PFSK-1 (cell line): ENCODE measurements around the gene HOXA9.

ENCODE experiments used
- POLR2AphosphoS5 ChIP-seq: IDR thresholded peaks from 2 replicates; pipeline ENCODE4 v1.6.1; 2012; ENCODE audit warnings: low read depth, mild to moderate bottlenecking, control low read depth, low read length, moderate library complexity
- REST ChIP-seq, 2 experiments: IDR thresholded peaks; 2 replicates each; pipeline versions ENCODE4 v1.6.1 to v1.8.0; 2011 to 2012; ENCODE audit warnings: low read depth in 2 of 2, low read length in 2 of 2, control low read depth in 1 of 2, inconsistent platforms in 1 of 2, mild to moderate bottlenecking in 1 of 2, moderate library complexity in 1 of 2; ENCODE audit not compliant: insufficient read depth in 1 of 2
- SIN3A ChIP-seq: IDR thresholded peaks from 2 replicates; pipeline ENCODE4 v1.6.1; 2012; ENCODE audit warnings: mild to moderate bottlenecking, low read length, moderate library complexity, borderline replicate concordance; ENCODE audit not compliant: insufficient read depth
- TAF1 ChIP-seq: IDR thresholded peaks from 2 replicates; pipeline ENCODE4 v1.6.1; 2012; ENCODE audit warnings: low read length, control low read depth, borderline replicate concordance; ENCODE audit not compliant: insufficient read depth

DNA sequence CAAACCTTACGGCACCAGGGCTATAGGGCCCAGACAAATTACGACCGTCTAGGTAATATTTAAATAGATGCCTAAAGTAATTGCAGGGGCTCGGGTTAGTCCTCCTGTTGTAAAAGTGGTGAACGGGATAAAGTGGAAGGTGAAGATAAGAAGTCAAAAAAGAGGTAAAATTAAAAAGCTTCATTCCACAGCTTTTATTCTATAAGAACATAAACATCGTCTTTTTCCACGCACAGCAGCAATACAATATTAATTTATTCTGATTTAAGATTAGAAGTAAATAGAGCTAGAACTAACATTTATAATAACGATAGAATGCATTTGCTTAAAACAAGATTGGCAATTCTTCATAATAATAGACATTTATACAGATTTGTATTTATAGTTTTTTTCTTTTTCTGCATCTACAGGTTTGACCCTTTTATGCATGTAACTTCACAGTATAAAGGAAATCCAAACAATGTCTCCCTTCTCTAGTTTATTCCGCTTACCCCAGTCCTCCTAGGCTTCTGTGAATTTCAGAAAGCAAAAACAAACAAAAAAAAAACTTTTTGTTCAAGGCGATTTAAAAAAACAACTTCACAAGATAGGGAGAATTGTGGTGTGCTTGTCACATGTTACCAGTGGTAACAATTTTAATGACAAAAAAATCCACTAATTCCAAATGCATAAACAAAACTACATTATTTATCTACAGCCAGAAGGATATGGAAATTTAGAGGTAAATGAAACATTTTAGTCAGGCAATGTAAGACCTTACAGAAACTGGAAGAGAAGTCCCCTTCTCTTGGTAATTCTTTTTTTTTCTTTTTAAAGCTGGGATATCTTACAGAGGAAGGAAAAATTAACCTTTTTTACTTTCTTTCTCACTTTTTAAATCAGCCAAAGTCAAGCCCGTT, 5.3 kb upstream of the HOXA9 start:
- no peak for TF ChIP-seq TAF1
- TF ChIP-seq REST (IDR thresholded peaks at IDR 0.05; ENCODE audit: insufficient read depth in 1 of 2, low read depth in 2 of 2, low read length in 2 of 2) = no peak
- no peak for TF ChIP-seq POLR2AphosphoS5
- TF ChIP-seq SIN3A = no peak
